Endothelial cell of umbilical vein (primary cell): ENCODE measurements around the gene GPR61.

Source experiments
- EZH2 ChIP-seq: IDR thresholded peaks from 2 replicates; pipeline ENCODE4 v1.6.1; 2012; ENCODE audit warnings: borderline replicate concordance, low read depth, mild to moderate bottlenecking, moderate library complexity, low read length, inconsistent platforms; ENCODE audit not compliant: severe bottlenecking
- GATA2 ChIP-seq: IDR thresholded peaks from 2 replicates; pipeline ENCODE4 v1.7.0; 2011; ENCODE audit warnings: low read depth, mild to moderate bottlenecking, moderate library complexity, mixed read lengths, low read length; ENCODE audit not compliant: insufficient read length, insufficient read depth
- MYC ChIP-seq: IDR thresholded peaks from one replicate; pipeline ENCODE4 v1.6.1; 2011; ENCODE audit warnings: mild to moderate bottlenecking, low read depth, low read length
- POLR2A ChIP-seq: IDR thresholded peaks from 2 replicates; pipeline ENCODE4 v1.6.1; 2012; ENCODE audit warnings: low read depth, mild to moderate bottlenecking, control low read depth, low read length
- POLR2AphosphoS5 ChIP-seq: IDR thresholded peaks from 2 replicates; pipeline ENCODE4 v1.6.1; 2012; ENCODE audit warnings: low read depth, mild to moderate bottlenecking, control low read depth, low read length, moderate library complexity; ENCODE audit not compliant: insufficient read depth
- TF ChIP-seq, protein P1 (sequence below), 2 donors: IDR thresholded peaks; 1 replicate in 1 of 2; 2 replicates in 1 of 2; pipeline ENCODE4 v1.5.1; 2011; ENCODE audit warnings: low read length in 2 of 2, mild to moderate bottlenecking in 2 of 2, moderate library complexity in 2 of 2, control low read depth in 1 of 2, inconsistent platforms in 1 of 2, low read depth in 1 of 2; ENCODE audit not compliant: insufficient read depth in 1 of 2; ENCODE audit errors: extremely low read depth in 1 of 2
- TF ChIP-seq, protein P2 (sequence below): IDR thresholded peaks from 2 replicates; pipeline ENCODE4 v1.6.1; 2011; ENCODE audit not compliant: insufficient read depth, insufficient read length

DNA sequence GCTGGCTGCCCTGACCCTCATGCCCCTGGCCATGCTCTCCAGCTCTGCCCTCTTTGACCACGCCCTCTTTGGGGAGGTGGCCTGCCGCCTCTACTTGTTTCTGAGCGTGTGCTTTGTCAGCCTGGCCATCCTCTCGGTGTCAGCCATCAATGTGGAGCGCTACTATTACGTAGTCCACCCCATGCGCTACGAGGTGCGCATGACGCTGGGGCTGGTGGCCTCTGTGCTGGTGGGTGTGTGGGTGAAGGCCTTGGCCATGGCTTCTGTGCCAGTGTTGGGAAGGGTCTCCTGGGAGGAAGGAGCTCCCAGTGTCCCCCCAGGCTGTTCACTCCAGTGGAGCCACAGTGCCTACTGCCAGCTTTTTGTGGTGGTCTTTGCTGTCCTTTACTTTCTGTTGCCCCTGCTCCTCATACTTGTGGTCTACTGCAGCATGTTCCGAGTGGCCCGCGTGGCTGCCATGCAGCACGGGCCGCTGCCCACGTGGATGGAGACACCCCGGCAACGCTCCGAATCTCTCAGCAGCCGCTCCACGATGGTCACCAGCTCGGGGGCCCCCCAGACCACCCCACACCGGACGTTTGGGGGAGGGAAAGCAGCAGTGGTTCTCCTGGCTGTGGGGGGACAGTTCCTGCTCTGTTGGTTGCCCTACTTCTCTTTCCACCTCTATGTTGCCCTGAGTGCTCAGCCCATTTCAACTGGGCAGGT, 3.8 kb downstream of the GPR61 start:
- TF ChIP-seq EZH2 (no peak), POLR2AphosphoS5 (no peak), POLR2A (no peak), GATA2 (no peak), MYC (no peak)
- TF ChIP-seq, protein P1, sequence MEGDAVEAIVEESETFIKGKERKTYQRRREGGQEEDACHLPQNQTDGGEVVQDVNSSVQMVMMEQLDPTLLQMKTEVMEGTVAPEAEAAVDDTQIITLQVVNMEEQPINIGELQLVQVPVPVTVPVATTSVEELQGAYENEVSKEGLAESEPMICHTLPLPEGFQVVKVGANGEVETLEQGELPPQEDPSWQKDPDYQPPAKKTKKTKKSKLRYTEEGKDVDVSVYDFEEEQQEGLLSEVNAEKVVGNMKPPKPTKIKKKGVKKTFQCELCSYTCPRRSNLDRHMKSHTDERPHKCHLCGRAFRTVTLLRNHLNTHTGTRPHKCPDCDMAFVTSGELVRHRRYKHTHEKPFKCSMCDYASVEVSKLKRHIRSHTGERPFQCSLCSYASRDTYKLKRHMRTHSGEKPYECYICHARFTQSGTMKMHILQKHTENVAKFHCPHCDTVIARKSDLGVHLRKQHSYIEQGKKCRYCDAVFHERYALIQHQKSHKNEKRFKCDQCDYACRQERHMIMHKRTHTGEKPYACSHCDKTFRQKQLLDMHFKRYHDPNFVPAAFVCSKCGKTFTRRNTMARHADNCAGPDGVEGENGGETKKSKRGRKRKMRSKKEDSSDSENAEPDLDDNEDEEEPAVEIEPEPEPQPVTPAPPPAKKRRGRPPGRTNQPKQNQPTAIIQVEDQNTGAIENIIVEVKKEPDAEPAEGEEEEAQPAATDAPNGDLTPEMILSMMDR (IDR thresholded peaks at IDR 0.05; ENCODE audit: extremely low read depth in 1 of 2, insufficient read depth in 1 of 2, low read depth in 1 of 2, low read length in 2 of 2): no peak
- TF ChIP-seq, protein P2, sequence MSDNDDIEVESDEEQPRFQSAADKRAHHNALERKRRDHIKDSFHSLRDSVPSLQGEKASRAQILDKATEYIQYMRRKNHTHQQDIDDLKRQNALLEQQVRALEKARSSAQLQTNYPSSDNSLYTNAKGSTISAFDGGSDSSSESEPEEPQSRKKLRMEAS: no peak
